ENCODE measurements around the gene ADAMTS10.

- TF ChIP-seq, protein P1, sequence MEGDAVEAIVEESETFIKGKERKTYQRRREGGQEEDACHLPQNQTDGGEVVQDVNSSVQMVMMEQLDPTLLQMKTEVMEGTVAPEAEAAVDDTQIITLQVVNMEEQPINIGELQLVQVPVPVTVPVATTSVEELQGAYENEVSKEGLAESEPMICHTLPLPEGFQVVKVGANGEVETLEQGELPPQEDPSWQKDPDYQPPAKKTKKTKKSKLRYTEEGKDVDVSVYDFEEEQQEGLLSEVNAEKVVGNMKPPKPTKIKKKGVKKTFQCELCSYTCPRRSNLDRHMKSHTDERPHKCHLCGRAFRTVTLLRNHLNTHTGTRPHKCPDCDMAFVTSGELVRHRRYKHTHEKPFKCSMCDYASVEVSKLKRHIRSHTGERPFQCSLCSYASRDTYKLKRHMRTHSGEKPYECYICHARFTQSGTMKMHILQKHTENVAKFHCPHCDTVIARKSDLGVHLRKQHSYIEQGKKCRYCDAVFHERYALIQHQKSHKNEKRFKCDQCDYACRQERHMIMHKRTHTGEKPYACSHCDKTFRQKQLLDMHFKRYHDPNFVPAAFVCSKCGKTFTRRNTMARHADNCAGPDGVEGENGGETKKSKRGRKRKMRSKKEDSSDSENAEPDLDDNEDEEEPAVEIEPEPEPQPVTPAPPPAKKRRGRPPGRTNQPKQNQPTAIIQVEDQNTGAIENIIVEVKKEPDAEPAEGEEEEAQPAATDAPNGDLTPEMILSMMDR (IDR thresholded peaks at IDR 0.05): no peak
- no peak for TF ChIP-seq POLR2A (IDR thresholded peaks at IDR 0.05)
These were observed 919 bp upstream of the ADAMTS10 start for GRCh38 chr19:8611391-8611876.

Measured in esophagus squamous epithelium (tissue), 4 donors.